ENCODE measurements around the gene MKI67. TPM values are rescaled to one million over a fixed set of nuclear protein-coding genes. Genes with fewer than 3 reads are reported as not detected.

The MKI67 gene
- polyA plus RNA-seq, 1 donor from 2014 or later, result 0.16 TPM

DNA sequence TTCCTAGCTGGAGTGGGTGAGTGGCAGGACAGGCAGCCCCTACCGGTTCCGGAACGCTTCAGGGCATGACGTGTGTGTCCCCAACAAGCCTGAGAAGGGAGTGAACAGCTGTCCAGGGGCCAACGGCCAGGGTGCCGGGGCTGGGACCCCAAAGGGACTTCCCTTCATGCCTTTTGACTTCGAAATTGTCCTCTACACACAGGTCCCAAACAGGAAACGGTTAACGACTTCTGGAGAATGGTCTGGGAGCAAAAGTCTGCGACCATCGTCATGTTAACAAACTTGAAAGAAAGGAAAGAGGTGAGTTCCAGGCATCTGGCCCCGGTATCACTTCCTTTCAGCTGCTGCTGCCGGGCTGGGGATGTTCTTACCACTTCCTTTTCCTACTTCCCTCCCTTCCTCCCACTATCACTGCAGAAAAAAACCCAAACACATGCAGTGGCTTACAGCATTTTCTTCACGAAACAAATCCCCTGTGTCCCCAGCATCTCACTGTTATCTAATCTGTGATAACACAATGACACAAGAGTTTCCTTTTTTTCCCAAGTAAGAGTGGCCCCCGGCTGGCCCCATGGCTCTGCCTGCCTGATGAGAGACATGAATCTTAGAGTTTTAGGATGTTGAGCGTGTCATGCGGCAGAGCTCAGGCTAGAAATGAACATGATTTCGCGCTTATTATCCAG lies 63.2 kb downstream of the MKI67 start:
- H3K9me2 ChIP-seq (ENCODE audit: insufficient read depth, low read length), result no peaks in the 10 kb centered on the region
- H3K27ac ChIP-seq (ENCODE audit: low read length), result no peak overlapping the region
- TF ChIP-seq, protein P1, sequence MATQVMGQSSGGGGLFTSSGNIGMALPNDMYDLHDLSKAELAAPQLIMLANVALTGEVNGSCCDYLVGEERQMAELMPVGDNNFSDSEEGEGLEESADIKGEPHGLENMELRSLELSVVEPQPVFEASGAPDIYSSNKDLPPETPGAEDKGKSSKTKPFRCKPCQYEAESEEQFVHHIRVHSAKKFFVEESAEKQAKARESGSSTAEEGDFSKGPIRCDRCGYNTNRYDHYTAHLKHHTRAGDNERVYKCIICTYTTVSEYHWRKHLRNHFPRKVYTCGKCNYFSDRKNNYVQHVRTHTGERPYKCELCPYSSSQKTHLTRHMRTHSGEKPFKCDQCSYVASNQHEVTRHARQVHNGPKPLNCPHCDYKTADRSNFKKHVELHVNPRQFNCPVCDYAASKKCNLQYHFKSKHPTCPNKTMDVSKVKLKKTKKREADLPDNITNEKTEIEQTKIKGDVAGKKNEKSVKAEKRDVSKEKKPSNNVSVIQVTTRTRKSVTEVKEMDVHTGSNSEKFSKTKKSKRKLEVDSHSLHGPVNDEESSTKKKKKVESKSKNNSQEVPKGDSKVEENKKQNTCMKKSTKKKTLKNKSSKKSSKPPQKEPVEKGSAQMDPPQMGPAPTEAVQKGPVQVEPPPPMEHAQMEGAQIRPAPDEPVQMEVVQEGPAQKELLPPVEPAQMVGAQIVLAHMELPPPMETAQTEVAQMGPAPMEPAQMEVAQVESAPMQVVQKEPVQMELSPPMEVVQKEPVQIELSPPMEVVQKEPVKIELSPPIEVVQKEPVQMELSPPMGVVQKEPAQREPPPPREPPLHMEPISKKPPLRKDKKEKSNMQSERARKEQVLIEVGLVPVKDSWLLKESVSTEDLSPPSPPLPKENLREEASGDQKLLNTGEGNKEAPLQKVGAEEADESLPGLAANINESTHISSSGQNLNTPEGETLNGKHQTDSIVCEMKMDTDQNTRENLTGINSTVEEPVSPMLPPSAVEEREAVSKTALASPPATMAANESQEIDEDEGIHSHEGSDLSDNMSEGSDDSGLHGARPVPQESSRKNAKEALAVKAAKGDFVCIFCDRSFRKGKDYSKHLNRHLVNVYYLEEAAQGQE (IDR thresholded peaks at IDR 0.05; ENCODE audit: borderline replicate concordance), result no peak
- TF ChIP-seq EZH2 (IDR thresholded peaks at IDR 0.05; ENCODE audit: borderline replicate concordance, insufficient read depth, low read length, poor library complexity, severe bottlenecking) (no peak), TAF1 (IDR thresholded peaks at IDR 0.05; ENCODE audit: low read depth) (no peak), RAD21 (conservative IDR thresholded peaks at IDR 0.05) (no peak), POLR2AphosphoS5 (IDR thresholded peaks at IDR 0.05) (no peak), MXI1 (conservative IDR thresholded peaks at IDR 0.05; ENCODE audit: poor library complexity, severe bottlenecking) (no peak), EP300 (conservative IDR thresholded peaks at IDR 0.05; ENCODE audit: poor library complexity, severe bottlenecking) (no peak), SMC3 (conservative IDR thresholded peaks at IDR 0.05; ENCODE audit: poor library complexity) (no peak)
- TF ChIP-seq, protein P2, sequence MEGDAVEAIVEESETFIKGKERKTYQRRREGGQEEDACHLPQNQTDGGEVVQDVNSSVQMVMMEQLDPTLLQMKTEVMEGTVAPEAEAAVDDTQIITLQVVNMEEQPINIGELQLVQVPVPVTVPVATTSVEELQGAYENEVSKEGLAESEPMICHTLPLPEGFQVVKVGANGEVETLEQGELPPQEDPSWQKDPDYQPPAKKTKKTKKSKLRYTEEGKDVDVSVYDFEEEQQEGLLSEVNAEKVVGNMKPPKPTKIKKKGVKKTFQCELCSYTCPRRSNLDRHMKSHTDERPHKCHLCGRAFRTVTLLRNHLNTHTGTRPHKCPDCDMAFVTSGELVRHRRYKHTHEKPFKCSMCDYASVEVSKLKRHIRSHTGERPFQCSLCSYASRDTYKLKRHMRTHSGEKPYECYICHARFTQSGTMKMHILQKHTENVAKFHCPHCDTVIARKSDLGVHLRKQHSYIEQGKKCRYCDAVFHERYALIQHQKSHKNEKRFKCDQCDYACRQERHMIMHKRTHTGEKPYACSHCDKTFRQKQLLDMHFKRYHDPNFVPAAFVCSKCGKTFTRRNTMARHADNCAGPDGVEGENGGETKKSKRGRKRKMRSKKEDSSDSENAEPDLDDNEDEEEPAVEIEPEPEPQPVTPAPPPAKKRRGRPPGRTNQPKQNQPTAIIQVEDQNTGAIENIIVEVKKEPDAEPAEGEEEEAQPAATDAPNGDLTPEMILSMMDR (IDR thresholded peaks at IDR 0.05; ENCODE audit: poor library complexity, severe bottlenecking), result no peak

DNA sequence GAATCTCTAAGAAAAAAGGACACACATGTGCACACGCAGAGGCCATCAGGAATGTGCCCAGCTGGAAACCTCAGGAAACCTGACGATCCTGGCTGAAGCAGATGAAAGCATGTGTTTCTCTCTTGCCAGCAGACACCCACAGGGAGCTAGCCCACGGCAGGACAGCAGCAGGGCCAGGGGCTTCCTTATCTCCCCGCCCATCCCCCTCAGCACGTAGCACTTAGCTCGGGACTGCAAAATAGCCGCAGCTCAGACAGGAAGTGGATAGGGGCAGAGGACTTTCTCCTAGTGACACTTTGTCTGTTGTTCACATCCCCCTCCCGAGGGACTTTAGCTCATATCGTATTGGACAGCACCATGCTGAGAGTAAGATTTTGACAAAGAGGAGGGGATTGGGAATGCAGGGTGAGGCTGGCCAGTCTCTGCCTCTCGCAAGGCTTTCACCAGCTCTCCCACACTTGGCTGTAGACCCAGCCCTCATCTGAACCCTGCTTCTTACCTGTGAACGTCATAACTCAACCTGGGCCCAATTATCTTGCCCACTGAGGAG lies 63.8 kb downstream of the MKI67 start:
- no peak overlapping the region for H3K27ac ChIP-seq (ENCODE audit: low read length)
- H3K9me3 ChIP-seq (ENCODE audit: low read length), result no peaks in the 10 kb centered on the region
- TF ChIP-seq RAD21 (conservative IDR thresholded peaks at IDR 0.05), result no peak
- no peak for TF ChIP-seq SMC3 (conservative IDR thresholded peaks at IDR 0.05; ENCODE audit: poor library complexity)
- H3K9me2 ChIP-seq (ENCODE audit: insufficient read depth, low read length), result no peaks in the 10 kb centered on the region
- no peaks in the 10 kb centered on the region for H3K36me3 ChIP-seq (ENCODE audit: insufficient read depth, low read length)
- no peaks in the 10 kb centered on the region for H3F3A ChIP-seq (ENCODE audit: insufficient read depth, low read length, poor library complexity, severe bottlenecking)
- H3K4me3 ChIP-seq (ENCODE audit: low read length), result no peak overlapping the region
- H3K4me2 ChIP-seq (ENCODE audit: low read length), result no peak overlapping the region
- no peak overlapping the region for H2AFZ ChIP-seq (ENCODE audit: low read depth, low read length)
- no peaks in the 10 kb centered on the region for H4K20me1 ChIP-seq (ENCODE audit: insufficient read depth)
- H3K79me2 ChIP-seq (replicated peaks; ENCODE audit: insufficient read depth, low read length), result no peaks in the 10 kb centered on the region
- H3K27me3 ChIP-seq (ENCODE audit: insufficient read depth, low read depth, low read length), result no peaks in the 10 kb centered on the region
- no peak overlapping the region for H3K9ac ChIP-seq (ENCODE audit: low read length)

More for the DNA sequence above, 63.2 kb downstream of the MKI67 start:
- H3K9ac ChIP-seq (ENCODE audit: low read length), result no peak overlapping the region
- H3K27me3 ChIP-seq (ENCODE audit: insufficient read depth, low read depth, low read length), result no peaks in the 10 kb centered on the region
- H3F3A ChIP-seq (ENCODE audit: insufficient read depth, low read length, poor library complexity, severe bottlenecking), result no peaks in the 10 kb centered on the region
- H3K79me2 ChIP-seq (replicated peaks; ENCODE audit: insufficient read depth, low read length), result no peaks in the 10 kb centered on the region
- no peaks in the 10 kb centered on the region for H3K9me3 ChIP-seq (ENCODE audit: low read length)
- no peak overlapping the region for H3K4me2 ChIP-seq (ENCODE audit: low read length)
- H3K4me3 ChIP-seq (ENCODE audit: low read length), result no peak overlapping the region
- no peaks in the 10 kb centered on the region for H4K20me1 ChIP-seq (ENCODE audit: insufficient read depth)
- H2AFZ ChIP-seq (ENCODE audit: low read depth, low read length), result no peak overlapping the region
- H3K36me3 ChIP-seq (ENCODE audit: insufficient read depth, low read length), result no peaks in the 10 kb centered on the region
